GM12878 (cell line): Measurements from ENCODE around the gene C12orf56. TPM values are rescaled to one million over a fixed set of nuclear protein-coding genes. Genes with fewer than 3 reads are reported as not detected.

Experiments
- ATAC-seq: fragments of 200-7000 bp; cut with Tn5 transposase; 3 replicates; pipeline ENCODE4 v1.9.1; 2020; ENCODE audit warnings: mild to moderate bottlenecking, moderate library complexity
- BruUV-seq: library from RNA; stranded (reverse); fragments of 400-500 nt; replicated peaks from 2 replicates; lab custom pipeline; 2021; lab: Mats Ljungman, UMichigan
- CTCF ChIA-PET: fragments of 300-600 bp; sonication (Branson Sonifier 250); formaldehyde crosslinking; extraction: SDS; loops from one replicate; lab custom pipeline; 2021; ENCODE audit warnings: inconsistent platforms; lab: Yijun Ruan, JAX
- POLR2A ChIA-PET: fragments of 350-600 bp; formaldehyde crosslinking; extraction: SDS; loops from one replicate; lab custom pipeline; 2021; ENCODE audit warnings: inconsistent platforms; lab: Charles Lee
- RAD21 ChIA-PET: fragments of 300-600 bp; sonication (Branson Sonifier 250); formaldehyde crosslinking; loops from one replicate; lab custom pipeline; 2023; ENCODE audit warnings: antibody characterized with exemption; ENCODE audit not compliant: unreplicated experiment; lab: Charles Lee
- SMC1A ChIA-PET: fragments of 300-600 bp; sonication (Branson Sonifier 250); formaldehyde crosslinking; loops from one replicate; lab custom pipeline; 2023; ENCODE audit not compliant: unreplicated experiment, uncharacterized antibody; lab: Charles Lee
- DNase-seq: peaks from one replicate; pipeline ENCODE4 v3.0.0-alpha.2; 2011; ENCODE audit warnings: low read depth, low spot score
- FAIRE-seq: peaks from 3 replicates; lab custom pipeline; 2011; peaks lifted over from hg19 to GRCh38; lab: Jason Lieb, UNC
- H2AFZ ChIP-seq: 2 replicates; pipeline ENCODE4 v1.6.0; 2011; ENCODE audit warnings: low read depth, low read length, control low read depth; ENCODE audit not compliant: control insufficient read depth
- H3K27ac ChIP-seq: 2 replicates; pipeline ENCODE4 v1.5.1; 2011; ENCODE audit warnings: control low read depth; ENCODE audit not compliant: control insufficient read depth, insufficient read depth
- H3K27me3 ChIP-seq, 2 experiments: replicated peaks in 1 of 2; 2 replicates each; pipeline versions ENCODE4 v1.6.0 to v1.6.1; 2011; ENCODE audit warnings: low read length in 1 of 2; ENCODE audit not compliant: control insufficient read depth in 2 of 2, insufficient read depth in 2 of 2
- H3K36me3 ChIP-seq, 2 experiments: 2 replicates each; pipeline ENCODE4 v1.5.1; 2011; ENCODE audit warnings: low read length in 1 of 2; ENCODE audit not compliant: control insufficient read depth in 2 of 2, insufficient read depth in 2 of 2
- H3K4me1 ChIP-seq: 2 replicates; pipeline ENCODE4 v1.6.1; 2011; ENCODE audit warnings: mild to moderate bottlenecking, low read length, moderate library complexity, mixed read lengths; ENCODE audit not compliant: control insufficient read depth, insufficient read depth
- H3K4me2 ChIP-seq: 2 replicates; pipeline ENCODE4 v1.6.0; 2011; ENCODE audit warnings: control low read depth; ENCODE audit not compliant: control insufficient read depth, insufficient read depth
- H3K4me3 ChIP-seq: fragments of 200-600 bp; sonication (generic); 2 replicates; pipeline ENCODE4 v1.5.1; 2016
- H3K79me2 ChIP-seq: 2 replicates; pipeline ENCODE4 v1.6.0; 2011; ENCODE audit warnings: low read length; ENCODE audit not compliant: control insufficient read depth, insufficient read depth
- H3K9ac ChIP-seq: 2 replicates; pipeline ENCODE4 v1.8.0; 2011; ENCODE audit warnings: low read length, control low read depth, mixed read lengths; ENCODE audit not compliant: control insufficient read depth, insufficient read depth
- H3K9me3 ChIP-seq: replicated peaks from 3 replicates; pipeline ENCODE4 v1.5.1; 2011; ENCODE audit warnings: mild to moderate bottlenecking, low read length; ENCODE audit not compliant: control insufficient read depth, insufficient read depth
- H4K20me1 ChIP-seq: 2 replicates; pipeline ENCODE4 v1.6.0; 2011; ENCODE audit not compliant: control insufficient read depth, insufficient read depth
- ASH2L ChIP-seq: fragments of 300-600, 200-600 bp; sonication (generic); IDR thresholded peaks from 2 replicates; pipeline ENCODE4 v1.6.1; 2017; ENCODE audit warnings: low read depth, mild to moderate bottlenecking, borderline replicate concordance
- CHD1 ChIP-seq: IDR thresholded peaks from 2 replicates; pipeline ENCODE4 v1.6.1; 2012; ENCODE audit warnings: low read depth, low read length, improper control_type of control experiment
- MYB ChIP-seq: fragments of 150-350 bp; IDR thresholded peaks from 2 replicates; pipeline ENCODE4 v1.6.1; 2014; ENCODE audit warnings: mild to moderate bottlenecking, low read depth, low read length, borderline replicate concordance
- NBN ChIP-seq: fragments of 450-650 bp; IDR thresholded peaks from 2 replicates; pipeline ENCODE4 v1.6.1; 2016
- NFXL1 ChIP-seq: fragments of 450-650 bp; IDR thresholded peaks from 2 replicates; pipeline ENCODE4 v1.6.1; 2017; ENCODE audit warnings: antibody characterized with exemption, mild to moderate bottlenecking, borderline replicate concordance
- PAX5 ChIP-seq: IDR thresholded peaks from 2 replicates; pipeline ENCODE4 v1.6.1; 2011; ENCODE audit warnings: low read depth, low read length, borderline replicate concordance
- RELB ChIP-seq: fragments of 450-650 bp; IDR thresholded peaks from 2 replicates; pipeline ENCODE4 v1.6.1; 2017; ENCODE audit warnings: low read depth, mild to moderate bottlenecking, moderate library complexity
- RFX5 ChIP-seq: IDR thresholded peaks from 2 replicates; pipeline ENCODE4 v1.6.1; 2011; ENCODE audit warnings: low read depth, low read length, improper control_type of control experiment
- SMAD1 ChIP-seq: fragments of 450-650 bp; IDR thresholded peaks from 2 replicates; pipeline ENCODE4 v1.6.1; 2018; ENCODE audit warnings: mild to moderate bottlenecking, low read depth; ENCODE audit not compliant: partially characterized antibody
- SP1 ChIP-seq: IDR thresholded peaks from one replicate; pipeline ENCODE4 v1.6.1; 2011; ENCODE audit warnings: low read depth, low read length
- SPI1 ChIP-seq: IDR thresholded peaks from 2 replicates; pipeline ENCODE4 v1.6.1; 2011; ENCODE audit warnings: low read depth, mild to moderate bottlenecking, low read length, moderate library complexity, borderline replicate concordance; ENCODE audit not compliant: insufficient read depth
- SREBF1 ChIP-seq: IDR thresholded peaks from 2 replicates; pipeline ENCODE4 v1.6.1; 2012; ENCODE audit warnings: mild to moderate bottlenecking, low read length
- USF1 ChIP-seq: IDR thresholded peaks from 2 replicates; pipeline ENCODE4 v1.6.1; 2011; ENCODE audit warnings: borderline replicate concordance, low read depth, mild to moderate bottlenecking, moderate library complexity, mixed read lengths, low read length; ENCODE audit not compliant: insufficient read depth; ENCODE audit errors: extremely low read length
- ZBTB11 ChIP-seq: fragments of 450-650 bp; formaldehyde crosslinking; IDR thresholded peaks from 2 replicates; pipeline ENCODE4 v1.5.0; 2022; ENCODE audit warnings: mild to moderate bottlenecking, missing genetic modification characterization
- WGBS: methylation state at CpG from one replicate; pipeline ENCODE4 v1.1.6; 2016; ENCODE audit warnings: low lambda C conversion rate; ENCODE audit not compliant: insufficient replicate concordance, insufficient coverage; ENCODE audit errors: missing lambda C conversion rate; 5-methylcytosine and 5-hydroxymethylcytosine counted together
- in situ Hi-C: fragments of 300-500 bp; cut with MboI; formaldehyde crosslinking; loops from 9 replicates; pipeline ENCODE4 v1.14.3; 2018; ENCODE audit warnings: mixed read lengths
- intact Hi-C: fragments of 100-400 bp; cut with micrococcal nuclease; formaldehyde crosslinking; loops from one replicate; pipeline ENCODE4 v1.14.2; 2022; ENCODE audit not compliant: unreplicated experiment
- polyA plus RNA-seq, 11 experiments: library from polyadenylated mRNA; depleted of rRNA in 4 of 11; unstranded in 6 of 11; stranded (reverse) in 5 of 11; fragments of >200 nt; fragmentation: Nextera tagmentation in 4 of 11; fragmentation: Illumina TruSeq in 1 of 11; extraction: Ambion mirVana in 4 of 11; extraction: Trizol in 1 of 11; gene quantifications; 1 replicate in 1 of 11; 2 replicates in 10 of 11; pipeline versions ENCODE4 v1.2.1 to v1.2.3, GENCODE V29; 2011 to 2016; ENCODE audit warnings: inconsistent platforms in 2 of 11, missing spikeins in 2 of 11, low read depth in 1 of 11
- total RNA-seq, 4 experiments: library from RNA; depleted of rRNA in 3 of 4; stranded (reverse); fragments of >200 nt in 3 of 4; fragmentation: Illumina TruSeq in 1 of 4; extraction: Trizol in 1 of 4; gene quantifications; 2 replicates each; pipeline versions ENCODE4 v1.2.1 to v1.2.3, GENCODE V29; 2013 to 2021

Gene C12orf56
- total and polyA plus RNA-seq, 10 of the 15 experiments (the other 5 are each of a cell fraction or from before 2014, with no cell fraction given) = not detected

- H2AFZ ChIP-seq = no peak overlapping the region
- FAIRE-seq (no peak), ATAC-seq (no peak)
These were observed 90.9 kb downstream of the C12orf56 start for GRCh38 chr12:64299628-64300027.

GRCh38 chr12:64296301-64296700 is 94.3 kb downstream of the C12orf56 start:
- no peak overlapping the region for H3K4me2 ChIP-seq
- no peaks in the 10 kb centered on the region for H4K20me1 ChIP-seq
- FAIRE-seq (no peak), ATAC-seq (no peak), DNase-seq (no peak)
- H3K79me2 ChIP-seq = no peaks in the 10 kb centered on the region
- no TSS peak for BruUV-seq
- no peak overlapping the region for H3K9ac ChIP-seq
- H3K4me1 ChIP-seq = peaks cover 13% of the 10 kb centered on the region
- no peaks in the 10 kb centered on the region for H3K9me3 ChIP-seq
- in situ Hi-C loops = no loop called here
- H3K4me3 ChIP-seq = no peak overlapping the region
- CTCF ChIA-PET = interaction anchor here (0.6 kb wide), 1 partner anchor 25 kb away, joined by 3 read pairs; no protein-coding TSS in a partner anchor
- RAD21 ChIA-PET = no interaction called here
- H3K36me3 ChIP-seq = no peaks in the 10 kb centered on the region
- H3K27ac ChIP-seq = no peak overlapping the region
- POLR2A ChIA-PET = no interaction called here
- H2AFZ ChIP-seq = no peak overlapping the region
- intact Hi-C loops = no loop called here
- SMC1A ChIA-PET = no interaction called here
- H3K27me3 ChIP-seq = no peaks in the 10 kb centered on the region
- TF ChIP-seq PAX5 (no peak), MYB (no peak), SP1 (no peak), SMAD1 (no peak), ASH2L (no peak), CHD1 (no peak), SREBF1 (no peak), ZBTB11 (CRISPR knock-in tag) (no peak), USF1 (no peak), RFX5 (no peak), RELB (no peak), NFXL1 (no peak)

More at GRCh38 chr12:64299628-64300027, 90.9 kb downstream of the C12orf56 start:
- H3K9ac ChIP-seq = no peak overlapping the region
- 3% methylated on average over 3 of the region's 3 CpGs for WGBS
- H3K36me3 ChIP-seq = no peaks in the 10 kb centered on the region
- SMC1A ChIA-PET = no interaction called here
- H3K27me3 ChIP-seq = no peaks in the 10 kb centered on the region
- POLR2A ChIA-PET = no interaction called here
- CTCF ChIA-PET = no interaction called here
- no peak overlapping the region for H3K27ac ChIP-seq
- H4K20me1 ChIP-seq = no peaks in the 10 kb centered on the region
- no peak overlapping the region for H3K4me3 ChIP-seq
- no peak overlapping the region for H3K4me2 ChIP-seq
- no peaks in the 10 kb centered on the region for H3K79me2 ChIP-seq
- in situ Hi-C loops (no loop called here), intact Hi-C loops (no loop called here)
- no peak for DNase-seq
- H3K4me1 ChIP-seq = peaks cover 5% of the 10 kb centered on the region
- no TSS peak for BruUV-seq
- no peaks in the 10 kb centered on the region for H3K9me3 ChIP-seq
- RAD21 ChIA-PET = interaction anchor here (1.2 kb wide), 1 partner anchor 455 kb away, joined by 3 read pairs; the partner anchor contains the start of gene SRGAP1
- TF ChIP-seq NBN (no peak), SPI1 (peak; percentile 63; the same call in 1 of the 2 replicates)
